LoVo (cell line): ENCODE results near the gene MYO10.

Experiments used
- DNase-seq: peaks from one replicate; pipeline ENCODE4 v3.0.0-alpha.2; 2016; ENCODE audit warnings: low spot score

MYO10 gene

GRCh38 chr5:16916262-16916878 lies 19.7 kb downstream of the MYO10 start:
- DNase-seq: peak; percentile 68

- DNase-seq: no peak
Observed at GRCh38 chr5:16914584-16914983, 21.5 kb downstream of the MYO10 start.

GRCh38 chr5:16914108-16914435 lies 22.0 kb downstream of the MYO10 start:
- DNase-seq: peak; percentile 51

- DNase-seq: peak; percentile 48
Observed at GRCh38 chr5:16913187-16914107, 22.6 kb downstream of the MYO10 start.

- DNase-seq: no peak
Observed at GRCh38 chr5:16912080-16912479, 24.0 kb downstream of the MYO10 start.

- DNase-seq: no peak
Observed at GRCh38 chr5:16909464-16909863, 26.6 kb downstream of the MYO10 start.

GRCh38 chr5:16907270-16907669 lies 28.8 kb downstream of the MYO10 start:
- no peak for DNase-seq

- no peak for DNase-seq
Observed at GRCh38 chr5:16906255-16906654, 29.8 kb downstream of the MYO10 start.

- no peak for DNase-seq
Observed at GRCh38 chr5:16903480-16904300, 32.4 kb downstream of the MYO10 start.

GRCh38 chr5:16902846-16903245 lies 33.2 kb downstream of the MYO10 start:
- DNase-seq: peak; percentile 51

GRCh38 chr5:16901021-16901644 lies 35.0 kb downstream of the MYO10 start:
- DNase-seq: no peak

- DNase-seq: no peak
Observed at GRCh38 chr5:16899171-16899570, 36.9 kb downstream of the MYO10 start.

GRCh38 chr5:16897800-16898199 lies 38.3 kb downstream of the MYO10 start:
- DNase-seq: no peak

- DNase-seq: peak; percentile 82
Observed at GRCh38 chr5:16897284-16897704, 38.8 kb downstream of the MYO10 start.

- no peak for DNase-seq
Observed at GRCh38 chr5:16896767-16897166, 39.3 kb downstream of the MYO10 start.

GRCh38 chr5:16894236-16895057 lies 41.6 kb downstream of the MYO10 start:
- DNase-seq: peak; percentile 96

- DNase-seq: no peak
Observed at GRCh38 chr5:16891033-16891432, 45.1 kb downstream of the MYO10 start.

GRCh38 chr5:16889972-16890519 lies 46.0 kb downstream of the MYO10 start:
- DNase-seq: no peak

GRCh38 chr5:16889203-16889971 lies 46.7 kb downstream of the MYO10 start:
- peak; percentile 73 for DNase-seq

GRCh38 chr5:16888694-16889124 lies 47.4 kb downstream of the MYO10 start:
- DNase-seq: peak; percentile 51
